Left ventricle myocardium superior (tissue), 1 donor: ENCODE measurements around the gene IL3RA. TPM values are rescaled to one million over a fixed set of nuclear protein-coding genes. Genes with fewer than 3 reads are reported as not detected.
"Not testable (repeated sequence)": the region's sequence is repeated elsewhere in the genome, so short reads cannot be mapped to it uniquely, and the experiment has no call there.

Experiments
- ATAC-seq: fragments of 200-7000 bp; cut with Tn5 transposase; one replicate; pipeline ENCODE4 v1.9.1; 2020; ENCODE audit warnings: mild to moderate bottlenecking, moderate library complexity
- DNase-seq: peaks from one replicate; pipeline ENCODE4 v3.0.0-alpha.2; 2020
- intact Hi-C: fragments of 100-400 bp; cut with micrococcal nuclease; formaldehyde crosslinking; loops from one replicate; pipeline ENCODE4 v1.11.0; 2022
- total RNA-seq: library from RNA; stranded (reverse); fragmentation: NEBNext Ultra II Directional; extraction: Animal tissue kit (Norgen Biotek cat#: 25700); gene quantifications from one replicate; pipeline ENCODE4 v1.2.1, GENCODE V29; 2021
- donor health status: DM: no; HTN: yes; CAD: no; lungs with severe emphysema.

IL3RA gene
- total RNA-seq, 1 donor from 2014 or later: 6.2 TPM

DNA sequence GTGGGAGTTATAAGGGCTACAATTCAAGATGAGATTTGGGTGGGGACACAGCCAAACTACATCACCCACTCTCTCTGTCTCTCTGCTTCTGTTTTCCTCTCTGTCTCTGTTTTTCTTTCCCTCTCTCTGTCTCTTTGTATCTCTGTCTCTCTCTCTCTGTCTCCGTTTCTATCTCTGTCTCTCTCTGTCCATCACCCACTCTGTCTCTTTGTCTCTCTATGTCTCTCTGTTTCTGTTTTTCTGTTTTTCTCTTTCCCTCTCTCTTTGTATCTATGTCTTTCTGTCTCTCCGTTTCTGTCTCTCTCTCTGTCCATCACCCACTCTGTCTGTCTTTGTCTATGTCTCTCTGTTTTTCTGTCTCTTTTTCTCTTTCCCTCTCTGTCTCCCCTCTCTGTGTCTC, 25.3 kb downstream of the IL3RA start:
- intact Hi-C loops: no loop called here
- DNase-seq: no peak
- no peak for ATAC-seq

DNA sequence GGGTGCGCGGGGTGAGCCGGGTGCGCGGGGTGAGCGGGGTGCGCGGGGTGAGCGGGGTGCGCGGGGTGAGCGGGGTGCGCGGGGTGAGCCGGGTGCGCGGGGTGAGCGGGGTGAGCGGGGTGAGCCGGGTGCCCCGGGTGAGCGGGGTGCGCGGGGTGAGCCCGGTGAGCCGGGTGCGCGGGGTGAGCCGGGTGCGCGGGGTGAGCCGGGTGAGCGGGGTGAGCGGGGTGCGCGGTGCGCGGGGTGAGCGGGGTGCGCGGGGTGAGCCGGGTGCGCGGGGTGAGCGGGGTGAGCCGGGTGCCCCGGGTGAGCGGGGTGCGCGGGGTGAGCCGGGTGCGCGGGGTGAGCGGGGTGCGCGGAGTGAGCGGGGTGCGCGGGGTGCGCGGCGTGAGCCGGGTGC, 29.8 kb downstream of the IL3RA start:
- ATAC-seq, intact Hi-C loops, DNase-seq: not testable (repeated sequence)

DNA sequence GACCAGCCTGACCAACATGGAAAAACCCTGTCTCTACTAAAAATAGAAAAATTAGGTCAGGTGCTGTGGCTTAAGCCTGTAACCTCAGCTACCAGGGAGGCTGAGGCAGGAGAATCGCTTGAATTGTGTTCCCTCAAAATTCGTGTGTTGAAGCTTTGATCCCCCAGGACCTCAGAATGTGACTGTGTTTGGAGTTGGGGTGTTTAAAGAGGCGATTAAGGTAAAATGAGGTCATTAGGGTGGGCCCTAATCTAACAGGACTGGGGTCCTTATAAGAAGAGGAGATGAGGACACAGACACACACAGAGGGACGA, 31.8 kb downstream of the IL3RA start:
- DNase-seq: no peak
- intact Hi-C loops: no loop called here

DNA sequence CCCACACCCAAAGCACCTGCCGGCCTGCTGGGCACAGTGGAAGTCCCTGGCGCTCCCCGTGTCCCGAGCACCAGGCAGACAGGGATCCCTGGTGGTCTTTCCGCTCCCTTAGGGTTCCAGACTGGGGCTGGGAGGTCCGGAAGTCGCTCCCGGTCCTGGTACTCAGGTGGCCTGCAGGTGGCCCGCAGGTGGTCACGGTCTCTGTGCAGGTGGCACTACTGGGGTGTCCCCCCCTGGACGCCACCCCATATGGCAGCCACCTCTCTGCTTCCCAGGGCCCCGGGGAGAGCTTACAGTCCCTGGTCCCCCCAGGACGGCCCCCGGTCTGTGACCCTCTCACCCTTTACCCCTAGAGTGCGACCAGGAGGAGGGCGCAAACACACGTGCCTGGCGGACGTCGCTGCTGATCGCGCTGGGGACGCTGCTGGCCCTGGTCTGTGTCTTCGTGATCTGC, 41.7 kb downstream of the IL3RA start:
- intact Hi-C loops: no loop called here

More for the DNA sequence above, 31.8 kb downstream of the IL3RA start:
- ATAC-seq: no peak

DNA sequence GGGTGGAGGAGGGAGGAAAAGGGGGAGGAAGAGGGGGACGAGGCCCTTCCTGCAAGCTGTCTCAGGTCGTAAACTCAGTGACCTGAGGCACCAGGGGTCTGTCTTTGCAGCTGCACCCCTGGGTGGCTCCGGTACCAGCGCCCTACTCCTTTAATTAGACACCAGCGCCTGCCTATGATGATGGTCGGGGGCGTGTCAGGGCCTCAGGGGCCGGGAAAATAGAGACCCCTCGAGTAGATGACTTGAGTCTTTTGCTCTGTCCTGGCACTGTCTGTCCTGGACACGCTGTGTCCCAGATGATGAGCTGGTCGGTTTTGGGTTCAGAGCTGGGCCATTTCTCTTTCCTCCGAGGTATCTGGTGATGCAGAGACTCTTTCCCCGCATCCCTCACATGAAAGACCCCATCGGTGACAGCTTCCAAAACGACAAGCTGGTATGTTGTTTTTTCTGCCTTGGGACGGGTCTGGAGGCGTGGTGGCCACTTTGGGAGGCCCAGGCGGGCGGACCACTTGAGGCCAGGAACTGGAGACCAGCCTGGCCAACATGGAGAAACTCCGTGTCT, 44.2 kb downstream of the IL3RA start:
- ATAC-seq (no peak), DNase-seq (no peak)
- intact Hi-C loops: no loop called here

More for the DNA sequence above, 41.7 kb downstream of the IL3RA start:
- ATAC-seq (no peak), DNase-seq (no peak)

DNA sequence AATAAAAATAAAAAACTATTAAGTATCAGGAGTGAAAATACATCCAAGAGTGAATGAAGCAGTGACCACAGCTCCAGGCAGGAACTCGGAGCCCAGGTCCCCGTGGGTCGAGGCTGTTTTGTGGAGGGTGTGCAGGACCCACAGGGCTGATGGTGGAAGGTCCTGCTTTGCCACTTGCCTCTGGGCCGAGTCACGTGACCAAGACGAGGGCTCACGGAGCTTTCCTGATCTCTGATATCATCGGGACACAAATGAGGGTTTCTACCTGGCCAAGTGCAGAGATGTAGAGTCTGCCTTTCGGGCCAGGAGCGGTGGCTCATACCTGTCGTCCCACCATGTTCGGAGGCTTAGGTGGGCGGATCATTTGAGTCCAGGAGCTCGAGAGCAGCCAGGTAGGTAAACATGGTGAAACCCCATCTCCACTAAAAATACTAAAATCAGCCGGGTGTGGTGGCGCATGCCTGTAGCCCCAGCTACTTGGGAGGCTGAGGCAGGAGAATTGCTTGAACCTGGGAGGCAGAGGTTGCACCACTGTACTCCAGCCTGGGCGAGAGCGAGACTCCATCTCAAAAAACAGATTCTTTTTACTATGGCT, 48.2 kb downstream of the IL3RA start:
- intact Hi-C loops: no loop called here
- DNase-seq (peak; percentile 35), ATAC-seq (peak; percentile 10)

DNA sequence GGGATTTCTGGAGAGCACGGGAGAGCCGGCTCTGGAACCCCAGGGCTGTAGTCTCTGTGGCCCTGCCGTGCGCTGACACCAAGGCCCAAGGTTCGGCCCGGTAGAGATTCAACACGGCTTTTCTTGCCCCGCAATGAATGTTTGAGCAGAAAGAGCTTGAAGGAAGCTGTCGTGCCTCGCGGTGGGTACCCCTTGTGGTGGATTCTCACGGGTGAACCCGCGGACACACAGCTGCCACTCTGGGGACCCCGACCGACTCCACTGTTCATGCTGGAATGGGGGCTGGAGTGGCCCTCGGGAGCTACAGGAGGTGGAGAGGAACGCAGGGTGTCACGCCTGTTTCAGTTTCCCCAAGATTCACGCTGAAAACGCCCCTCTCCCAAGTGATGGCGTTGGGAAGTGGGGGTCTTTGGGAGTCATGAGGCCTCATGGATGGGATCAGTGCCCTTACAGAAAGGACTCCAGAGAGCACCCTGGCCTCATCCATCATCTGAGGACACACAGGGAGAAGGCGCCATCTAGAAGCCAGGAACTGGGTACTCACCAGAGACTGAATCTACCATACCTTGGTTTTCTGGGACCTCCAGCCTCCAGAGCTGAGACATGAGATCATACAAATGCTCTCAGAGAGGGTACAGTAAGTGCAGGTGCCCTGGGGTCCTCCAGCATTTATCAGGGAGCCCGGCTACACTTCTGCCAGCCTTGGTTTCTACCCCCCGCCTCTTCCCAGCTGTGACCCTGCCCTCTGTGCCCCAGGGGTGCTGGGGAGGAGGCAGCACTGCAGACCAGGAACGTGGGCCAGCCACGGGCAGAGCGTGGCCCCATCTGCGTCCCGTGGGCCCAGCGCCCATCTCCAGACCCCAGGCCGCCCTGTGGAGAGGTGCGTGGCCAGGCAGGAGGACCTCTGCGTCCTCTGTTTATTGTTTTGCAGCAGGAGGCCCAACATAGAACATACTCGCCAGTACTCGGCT, 49.0 kb downstream of the IL3RA start:
- intact Hi-C loops: no loop called here
- ATAC-seq: peak; percentile 5
- DNase-seq: peak; percentile 34

DNA sequence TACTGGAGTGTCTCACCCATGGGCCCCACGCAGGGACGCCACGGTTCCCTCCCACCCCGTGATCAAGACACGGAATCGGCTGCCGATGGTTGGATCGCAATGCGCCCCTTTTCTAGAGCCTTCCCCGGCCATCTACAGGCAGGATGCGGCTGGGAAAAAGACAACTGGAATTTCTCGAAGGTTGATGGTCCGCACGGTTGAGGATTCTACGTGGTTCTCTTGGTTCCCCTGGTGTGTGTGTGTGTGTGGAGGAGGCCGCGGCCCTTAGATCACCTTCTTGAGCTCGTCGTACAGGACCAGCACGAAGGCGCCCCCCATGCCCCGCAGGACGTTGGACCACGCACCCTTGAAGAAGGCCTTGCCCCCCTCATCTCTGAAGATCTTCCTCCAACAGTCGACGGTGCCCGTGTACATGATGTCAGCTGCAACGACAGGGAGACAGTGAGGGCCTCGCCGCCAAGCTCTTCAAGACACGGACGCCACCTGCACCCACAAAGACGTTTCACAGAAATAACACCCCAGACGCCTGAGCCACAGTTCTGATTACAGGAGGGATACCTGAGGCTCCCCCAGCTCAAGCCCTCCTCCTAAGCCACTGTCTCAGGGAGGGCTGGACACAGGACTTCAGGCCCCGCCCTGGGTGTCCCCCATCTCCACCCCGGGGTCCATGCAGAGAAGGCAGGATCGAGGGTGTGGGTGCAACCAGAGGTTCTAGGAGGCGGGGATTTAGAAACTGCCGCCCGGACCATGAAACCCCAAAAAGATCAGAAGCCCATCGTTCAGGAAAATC, 49.9 kb downstream of the IL3RA start:
- DNase-seq (peak; percentile 25), ATAC-seq (no peak)
- intact Hi-C loops: no loop called here

DNA sequence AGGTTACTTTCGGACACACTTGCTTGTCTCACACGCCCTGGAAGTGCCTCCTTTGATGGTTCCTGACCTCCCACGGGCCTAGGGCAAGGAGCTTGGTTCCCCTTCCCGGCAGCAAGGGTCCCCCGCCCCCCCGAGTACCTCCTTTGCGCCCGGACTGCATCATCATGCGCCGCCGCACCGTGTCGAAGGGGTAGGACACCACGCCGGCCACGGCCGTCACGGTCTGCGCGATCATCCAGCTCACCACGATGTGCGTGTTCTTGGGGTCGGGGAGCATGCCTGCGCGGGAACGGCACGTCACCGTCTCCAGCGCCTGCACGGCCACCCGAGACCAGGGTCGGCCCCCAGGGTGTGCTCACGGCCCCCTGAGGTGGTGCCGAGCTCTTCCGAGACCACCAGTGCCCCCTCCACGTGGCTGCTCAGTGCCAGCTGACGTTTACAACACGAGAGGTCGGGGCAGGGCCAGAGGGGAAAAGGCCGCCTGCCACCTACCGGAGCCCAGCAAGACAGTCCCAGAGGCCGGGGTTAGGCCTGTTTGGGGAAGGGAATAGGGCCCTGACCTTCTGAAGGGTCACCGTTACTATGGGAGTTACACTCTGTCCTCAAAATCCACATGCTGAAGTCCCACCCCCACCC, 50.7 kb downstream of the IL3RA start:
- DNase-seq: peak; percentile 40
- ATAC-seq: no peak
- intact Hi-C loops: no loop called here

DNA sequence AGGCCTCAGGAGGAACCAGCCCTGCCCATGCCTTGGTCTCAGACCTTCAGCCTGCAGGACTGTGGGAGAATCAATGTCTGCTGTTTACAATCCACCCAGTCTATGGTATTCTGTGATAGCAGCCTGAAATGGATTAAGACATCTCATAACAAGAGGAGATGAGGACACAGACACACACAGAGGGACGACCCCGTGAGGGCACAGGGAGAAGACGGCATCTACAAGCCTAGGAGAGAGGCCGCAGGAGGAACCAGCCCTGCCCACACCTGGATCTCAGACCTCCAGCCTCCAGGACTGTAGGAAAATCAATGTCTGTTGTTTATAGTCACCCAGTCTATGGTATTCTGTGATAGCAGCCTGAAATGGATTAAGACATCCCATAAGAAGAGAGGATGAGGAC, 52.1 kb downstream of the IL3RA start:
- intact Hi-C loops: no loop called here
- no peak for ATAC-seq
- DNase-seq: no peak

DNA sequence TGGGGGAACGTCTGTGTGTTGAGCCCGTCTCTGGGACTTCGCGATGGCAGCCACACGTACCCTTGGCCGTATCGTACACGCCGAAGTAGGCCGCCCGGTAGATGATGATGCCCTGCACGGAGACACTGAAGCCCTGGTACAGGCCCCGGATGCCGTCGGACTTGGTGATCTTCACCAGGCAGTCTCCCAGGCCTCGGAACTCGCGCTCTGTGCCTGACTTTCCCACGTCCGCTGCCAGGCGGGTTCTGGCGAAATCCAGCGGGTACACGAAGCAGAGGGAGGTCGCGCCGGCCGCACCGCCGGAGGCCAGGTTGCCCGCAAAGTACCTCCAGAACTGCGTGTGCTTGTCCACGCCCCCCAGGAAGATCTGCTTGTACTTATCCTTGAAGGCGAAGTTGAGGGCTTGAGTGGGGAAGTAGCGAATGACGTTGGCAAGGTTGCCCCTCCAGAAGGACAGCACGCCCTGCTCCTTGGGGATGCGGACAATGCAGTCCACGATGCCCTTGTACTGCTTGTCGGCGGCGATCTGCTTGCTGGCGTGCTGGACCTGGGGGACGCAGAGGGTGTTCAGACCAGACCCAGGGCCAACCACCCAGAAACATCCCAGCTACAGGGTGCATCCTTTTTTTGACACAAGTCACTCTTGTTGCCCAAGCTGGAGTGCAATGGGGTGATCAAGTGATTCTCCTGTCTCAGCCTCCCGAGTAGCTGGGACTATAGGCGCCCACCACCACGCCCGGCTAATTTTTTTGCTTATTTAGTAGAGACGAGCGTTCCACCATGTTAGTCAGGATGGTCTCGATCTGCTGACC, 52.8 kb downstream of the IL3RA start:
- intact Hi-C loops: no loop called here
- no peak for ATAC-seq
- peak; percentile 38 for DNase-seq

DNA sequence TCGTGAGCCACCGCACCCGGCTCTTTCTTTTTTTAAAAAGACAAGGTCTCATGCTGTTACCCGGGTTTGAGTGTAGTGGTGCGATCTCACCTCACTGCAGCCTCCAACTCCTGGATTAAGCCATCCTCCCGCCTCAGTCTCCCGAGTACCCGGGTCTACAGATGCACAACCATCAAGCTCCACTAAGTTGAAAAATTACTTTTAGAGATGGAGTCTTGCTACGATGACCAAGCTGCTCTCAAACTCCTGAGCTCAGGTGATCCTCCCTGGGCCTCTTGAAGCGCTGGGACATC, 53.4 kb downstream of the IL3RA start:
- intact Hi-C loops: no loop called here
- ATAC-seq (no peak), DNase-seq (no peak)

DNA sequence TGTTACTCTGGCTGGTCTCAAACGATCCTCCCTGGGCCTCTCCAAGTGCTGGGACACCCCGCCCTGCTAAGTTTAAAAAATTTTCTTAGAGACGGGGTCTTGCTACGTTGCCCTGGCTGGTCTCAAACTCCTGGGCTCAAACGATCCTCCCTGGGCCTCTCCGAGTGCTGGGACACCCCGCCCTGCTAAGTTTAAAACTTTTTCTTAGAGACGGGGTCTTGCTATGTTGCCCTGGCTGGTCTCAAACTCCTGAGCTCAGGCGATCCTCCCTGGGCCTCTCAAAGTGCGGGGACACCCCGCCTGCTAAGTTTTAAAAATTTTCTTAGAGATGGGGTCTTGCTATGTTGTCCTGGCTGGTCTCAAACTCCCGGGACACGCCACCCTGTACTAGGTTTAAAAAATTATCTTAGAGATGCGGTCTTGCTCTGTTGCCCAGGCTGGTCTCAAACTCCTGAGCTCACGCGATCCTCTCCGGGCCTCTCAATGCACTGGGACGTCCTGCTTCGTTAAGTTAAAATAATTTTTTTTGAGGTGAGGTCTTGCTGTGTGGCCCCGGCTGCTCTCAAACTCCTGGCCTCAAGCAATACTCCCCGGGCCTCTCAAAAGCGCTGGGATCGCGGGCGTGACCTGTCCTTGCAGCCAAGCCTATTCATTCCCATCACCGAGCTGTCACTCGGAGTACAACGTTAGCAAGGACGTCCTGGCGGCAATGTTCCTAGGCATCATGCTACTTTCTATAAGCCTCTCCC, 54.2 kb downstream of the IL3RA start:
- DNase-seq (peak; percentile 43), ATAC-seq (no peak)
- intact Hi-C loops: no loop called here

DNA sequence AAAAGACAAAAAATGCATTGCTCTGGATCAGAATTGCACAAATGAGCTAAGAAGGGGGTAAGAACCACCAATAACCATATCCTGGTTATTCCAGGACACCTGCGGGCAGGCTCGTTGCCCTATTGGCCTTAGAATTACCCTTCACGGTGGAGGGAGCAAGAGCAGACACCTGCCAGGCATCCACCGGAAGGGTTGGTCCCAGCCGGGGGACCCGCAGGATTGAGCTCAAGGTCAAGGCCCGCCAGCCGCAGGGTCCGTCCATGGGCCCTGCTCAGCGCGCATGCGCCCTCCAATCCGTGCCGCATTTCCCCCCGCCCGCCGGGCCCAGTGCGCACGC, 54.8 kb downstream of the IL3RA start:
- peak; percentile 69 for ATAC-seq
- intact Hi-C loops: no loop called here
- DNase-seq: peak; percentile 96

DNA sequence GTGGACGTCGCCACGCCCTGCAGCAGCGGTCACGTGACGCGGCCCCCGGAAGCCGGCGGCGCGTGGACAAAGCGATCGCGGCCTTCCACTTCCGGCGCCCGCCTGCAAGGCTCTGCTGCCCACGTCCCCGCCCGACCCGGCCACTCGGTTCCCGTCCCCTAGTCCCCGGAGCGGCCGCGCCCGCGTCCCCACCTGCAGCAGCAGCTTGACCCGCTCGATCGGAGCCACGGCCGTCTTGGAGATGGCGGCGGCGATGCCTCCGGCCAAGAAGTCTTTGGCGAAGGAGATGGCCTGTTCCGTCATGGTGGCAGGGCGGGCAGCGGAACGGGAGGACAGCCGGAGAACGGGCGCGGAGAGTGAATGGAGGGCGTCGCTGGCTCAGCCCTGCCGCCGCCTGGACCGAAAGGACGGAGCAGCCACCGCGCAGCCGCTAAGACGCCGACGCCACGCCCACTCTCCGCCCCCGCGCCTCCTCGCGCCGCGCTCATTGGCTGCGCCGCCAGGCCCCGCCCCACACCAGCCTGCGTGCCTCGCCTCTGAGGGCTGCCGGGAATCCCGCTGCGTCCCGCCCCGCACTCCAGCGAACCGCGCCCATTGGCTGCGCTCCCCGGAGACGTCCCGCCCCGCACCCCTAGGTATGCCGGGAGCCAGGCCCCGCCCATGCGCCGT, 55.3 kb downstream of the IL3RA start, which contains the start of gene SLC25A6:
TSS of gene SLC25A6 (minus strand) at position 407 of the 669 bp plus-strand sequence. CDS start at position 303, 104 bp downstream.
- DNase-seq (peak; percentile 100), ATAC-seq (peak; percentile 94)
- intact Hi-C loops: no loop called here

DNA sequence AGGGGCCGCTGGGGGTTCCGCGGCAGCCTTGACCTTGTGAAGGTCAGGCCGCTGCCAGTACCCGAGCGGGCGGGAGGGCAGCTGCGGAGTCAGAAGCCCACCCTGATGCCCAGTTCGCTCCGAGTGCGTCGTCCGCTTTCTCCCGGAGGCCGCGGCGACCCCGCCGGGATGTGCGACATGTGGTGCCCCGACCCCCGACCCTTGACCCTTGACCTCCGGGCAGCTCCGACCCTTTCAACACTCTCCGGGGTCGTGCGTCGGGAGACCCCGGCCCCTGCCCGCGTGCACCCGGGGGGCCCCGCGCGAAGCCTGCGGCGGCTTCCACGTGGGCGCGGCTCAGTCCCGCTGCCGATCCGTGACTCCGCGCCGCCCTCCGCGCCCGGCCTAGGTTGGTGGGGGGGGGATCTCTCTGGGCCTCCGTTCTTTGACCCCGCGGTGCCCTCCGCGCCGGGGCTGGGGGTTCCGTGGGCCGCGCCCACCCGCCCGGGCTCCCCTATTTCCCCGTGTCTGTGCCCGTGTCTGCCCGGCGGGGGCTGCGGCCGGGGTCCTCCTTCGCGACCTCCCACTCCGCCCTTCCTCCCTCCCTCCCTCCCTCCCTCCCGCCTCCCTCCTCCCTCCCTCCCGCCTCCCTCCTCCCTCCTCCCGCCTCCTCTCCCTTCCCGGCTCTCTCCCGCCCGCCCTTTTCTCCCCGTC, 55.9 kb downstream of the IL3RA start:
- intact Hi-C loops: no loop called here
- DNase-seq: peak; percentile 86

More for the DNA sequence above, 55.9 kb downstream of the IL3RA start:
- ATAC-seq: peak; percentile 66
